Activated CD4-positive, CD25-positive, alpha-beta regulatory T cell treated with anti-CD3 and anti-CD28 coated beads, Interleukin-2, amount 50 U/mL, for 16 hours (primary cell): ENCODE measurements around the gene PLCL1.

ENCODE experiments used
- DNase-seq: peaks from one replicate; pipeline ENCODE4 v3.0.0-alpha.2; 2020; ENCODE audit warnings: low read depth, low spot score

Gene PLCL1

DNA sequence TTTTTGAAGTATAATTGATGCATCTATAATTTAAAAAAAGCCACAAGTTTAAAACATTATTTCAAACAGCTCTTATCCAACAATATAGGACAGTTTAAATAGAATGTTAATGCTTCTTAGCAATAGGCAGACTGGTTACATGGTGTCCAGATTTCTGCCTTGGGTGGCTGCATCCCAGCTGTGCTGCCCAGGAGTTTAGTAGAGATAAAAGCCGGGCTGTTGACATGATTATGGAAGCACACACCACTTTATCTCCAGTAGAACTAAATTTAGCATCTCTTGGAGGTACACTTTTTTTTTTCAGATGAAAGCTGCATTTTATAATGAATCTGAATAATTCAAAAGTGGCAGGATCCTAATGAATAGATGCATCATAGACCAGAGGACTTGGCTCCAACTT is 309.7 kb downstream of the PLCL1 start:
- no peak for DNase-seq

DNA sequence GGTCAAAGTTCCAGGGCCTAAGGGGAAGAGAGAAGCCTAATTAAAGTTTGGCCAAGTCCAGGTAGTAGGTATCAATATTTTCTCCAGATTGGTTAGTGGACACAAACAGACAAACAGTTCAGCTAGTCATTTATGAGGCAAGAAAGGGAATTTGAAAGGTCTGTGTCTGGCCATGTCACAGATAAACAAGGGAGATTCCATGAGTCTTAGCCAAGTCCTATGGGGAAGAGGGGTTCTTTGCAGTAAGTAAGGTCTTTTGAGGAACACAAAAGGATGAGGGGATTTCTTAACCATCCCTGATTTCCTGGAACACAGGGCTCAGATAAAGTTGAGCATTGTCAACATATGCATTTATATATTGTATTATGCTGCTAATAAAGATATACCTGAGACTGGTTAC is 310.8 kb downstream of the PLCL1 start:
- no peak for DNase-seq

DNA sequence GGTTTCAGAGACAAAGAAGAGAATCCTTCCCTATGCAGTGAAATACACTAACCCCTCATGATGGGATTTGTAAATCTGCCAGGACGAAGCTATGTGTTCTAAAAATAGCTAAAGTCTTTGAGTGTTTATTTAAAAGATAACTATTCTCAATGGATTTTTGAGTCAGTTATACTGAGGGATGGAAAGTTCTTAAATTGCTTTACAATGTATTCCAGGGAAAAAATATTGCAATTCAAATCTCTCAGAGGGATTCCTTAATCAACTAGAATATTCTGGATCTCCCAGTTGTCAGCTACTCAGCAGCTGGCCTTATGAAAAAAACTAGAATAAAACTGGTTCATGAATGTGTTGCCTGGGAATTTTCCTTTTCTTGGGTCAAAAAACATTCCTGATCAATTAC is 312.4 kb downstream of the PLCL1 start:
- DNase-seq: no peak

DNA sequence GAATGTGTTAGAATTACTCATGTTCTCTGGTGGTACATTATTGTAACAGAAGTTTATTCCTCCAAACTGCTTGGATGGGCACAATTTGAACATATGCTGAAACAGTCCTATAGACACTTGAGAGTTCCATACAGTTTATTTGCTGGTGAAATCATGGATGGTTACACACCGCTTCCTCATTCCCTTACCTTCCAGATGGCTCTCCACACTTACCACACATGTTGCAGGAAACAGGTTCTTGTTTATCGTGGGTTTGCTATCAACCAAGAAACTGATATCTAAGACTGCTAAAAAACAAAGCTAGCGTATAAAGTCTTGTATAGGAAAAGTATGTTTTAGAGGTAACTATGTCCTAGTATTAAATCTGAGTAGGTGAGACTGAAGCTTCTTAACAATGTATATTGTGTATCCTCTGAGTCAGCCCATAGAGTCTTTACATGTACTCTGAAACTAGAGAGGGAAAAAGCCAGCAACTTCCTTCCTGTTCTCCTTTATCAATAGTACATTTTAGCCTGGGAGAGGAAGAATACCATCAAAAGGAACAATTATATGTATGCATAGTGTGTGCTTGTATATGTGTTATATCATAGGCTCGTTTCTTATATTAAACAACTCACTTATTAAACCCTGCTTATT is 313.1 kb downstream of the PLCL1 start:
- DNase-seq: no peak

DNA sequence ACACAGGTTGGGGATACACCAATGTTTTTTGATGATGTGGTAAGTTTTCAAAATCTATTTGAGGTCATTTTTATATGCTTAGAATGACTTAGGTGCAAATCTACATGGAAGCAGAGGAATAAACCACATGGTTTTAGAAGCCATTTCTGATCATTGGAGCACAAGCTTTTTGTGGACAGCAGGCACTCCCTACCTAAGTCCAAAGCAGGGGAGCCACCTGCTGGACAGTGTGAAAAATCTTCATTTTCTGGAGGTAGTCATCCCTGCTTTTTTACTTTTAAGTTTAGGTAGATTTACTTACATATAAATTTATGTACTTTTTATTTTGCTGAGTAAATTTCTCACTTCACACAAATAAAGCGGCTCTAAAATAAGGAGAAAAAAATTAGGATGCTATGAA is 323.2 kb downstream of the PLCL1 start:
- peak; percentile 19 for DNase-seq

DNA sequence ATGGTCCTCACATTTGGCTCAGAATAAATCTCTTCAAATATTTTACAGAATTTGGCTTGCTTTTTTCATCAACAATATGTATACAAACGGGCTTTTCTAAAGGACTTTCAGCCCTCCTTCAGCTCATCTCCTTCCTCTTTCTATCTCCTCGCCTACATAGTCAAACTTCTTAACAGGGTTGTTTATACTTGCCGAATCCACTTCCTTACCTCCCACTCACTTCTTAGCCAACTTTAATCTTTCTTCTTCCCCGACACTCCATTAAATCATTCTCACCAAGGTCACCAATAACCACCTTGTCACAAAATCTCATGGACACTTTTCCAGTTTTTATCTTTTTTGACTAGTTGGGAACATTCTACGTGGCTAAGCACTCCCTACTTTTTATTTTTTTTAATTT is 325.2 kb downstream of the PLCL1 start:
- DNase-seq: no peak

DNA sequence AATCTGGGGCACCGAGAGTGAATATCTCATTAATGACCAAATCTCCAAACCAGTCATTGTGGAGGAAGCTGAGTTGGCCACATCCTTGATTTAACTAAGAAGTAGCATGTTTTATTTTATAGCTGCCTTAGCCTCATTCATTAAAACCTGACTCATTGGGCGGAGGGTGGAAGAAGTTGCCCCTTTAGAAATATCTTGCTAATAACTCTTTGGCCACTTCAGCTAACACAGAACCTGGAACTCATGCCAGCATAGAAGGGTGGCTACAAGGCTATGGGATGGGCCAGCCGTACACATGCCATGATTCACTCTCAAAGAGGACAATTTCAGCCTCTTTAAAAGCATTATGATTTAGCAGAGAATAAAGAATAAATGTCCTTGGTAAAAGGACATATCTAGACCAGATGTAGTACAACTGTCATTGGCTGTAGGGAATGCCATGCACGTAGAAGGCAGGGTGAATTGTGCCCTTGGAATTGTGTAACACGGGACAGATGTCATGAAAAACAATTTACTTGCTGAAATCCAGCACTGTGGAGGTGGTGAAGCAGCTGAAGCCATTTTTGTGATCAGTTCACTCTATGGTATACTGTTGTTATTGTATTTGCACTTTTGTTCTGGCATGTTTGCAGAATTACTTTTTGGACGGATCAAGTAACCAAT is 330.0 kb downstream of the PLCL1 start:
- DNase-seq: no peak

DNA sequence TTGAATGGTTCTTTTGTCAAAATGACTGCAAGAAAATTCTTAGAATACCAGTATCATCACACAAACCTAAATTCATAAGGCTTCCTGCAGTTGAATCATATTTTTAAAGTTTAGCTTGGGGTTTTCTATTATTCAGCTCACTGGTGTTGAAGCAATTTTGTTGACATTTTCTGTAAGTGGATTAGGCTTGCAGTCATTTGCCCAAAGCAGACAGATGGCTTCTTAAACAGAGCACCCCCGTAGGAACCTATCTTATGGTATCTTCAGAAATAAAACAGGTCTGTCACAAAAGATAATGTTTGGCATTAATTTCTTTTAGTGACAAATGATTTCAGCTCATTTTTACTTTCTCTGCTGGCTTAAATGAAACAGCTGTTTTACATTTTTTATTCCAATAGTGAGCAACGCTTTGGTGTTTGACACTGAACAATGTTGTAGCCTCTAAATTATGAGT is 331.1 kb downstream of the PLCL1 start:
- DNase-seq: no peak

DNA sequence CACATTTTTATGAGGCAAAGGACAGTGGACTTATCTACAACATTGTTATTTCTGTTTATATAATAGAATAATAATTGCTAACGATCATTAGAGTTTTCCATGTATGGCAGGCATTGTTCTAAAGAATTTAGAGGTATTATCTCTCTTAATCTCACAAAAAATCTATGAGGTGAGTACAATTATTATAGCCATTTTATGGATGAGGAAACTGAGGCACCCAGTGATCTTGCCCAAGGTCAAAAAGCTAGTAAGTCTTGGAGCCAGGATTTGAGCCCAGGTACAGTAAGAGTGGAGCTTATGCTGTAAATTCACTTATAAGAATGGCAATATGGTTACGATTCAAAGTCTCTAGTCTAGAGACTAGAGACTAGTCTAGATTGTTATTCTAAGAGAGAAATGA is 331.7 kb downstream of the PLCL1 start:
- no peak for DNase-seq

DNA sequence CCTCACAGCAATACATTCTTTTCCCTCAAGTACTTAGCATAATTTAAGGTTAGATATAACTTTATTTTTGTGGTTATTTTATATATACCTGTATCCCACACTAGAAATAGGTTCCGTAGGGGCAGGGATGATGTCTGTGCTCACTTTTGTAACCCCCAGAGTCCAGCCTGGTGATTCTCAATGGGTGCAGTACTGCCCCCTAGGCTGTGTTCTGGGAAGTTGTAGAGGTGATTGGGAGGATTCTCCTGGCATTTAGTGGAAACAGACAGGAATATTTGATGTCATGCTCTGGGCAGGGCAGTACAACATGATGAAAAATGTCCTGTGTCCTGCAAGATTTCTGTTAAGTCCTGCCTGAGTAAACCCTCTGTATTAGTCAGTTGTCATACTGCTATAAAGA is 333.3 kb downstream of the PLCL1 start:
- no peak for DNase-seq

DNA sequence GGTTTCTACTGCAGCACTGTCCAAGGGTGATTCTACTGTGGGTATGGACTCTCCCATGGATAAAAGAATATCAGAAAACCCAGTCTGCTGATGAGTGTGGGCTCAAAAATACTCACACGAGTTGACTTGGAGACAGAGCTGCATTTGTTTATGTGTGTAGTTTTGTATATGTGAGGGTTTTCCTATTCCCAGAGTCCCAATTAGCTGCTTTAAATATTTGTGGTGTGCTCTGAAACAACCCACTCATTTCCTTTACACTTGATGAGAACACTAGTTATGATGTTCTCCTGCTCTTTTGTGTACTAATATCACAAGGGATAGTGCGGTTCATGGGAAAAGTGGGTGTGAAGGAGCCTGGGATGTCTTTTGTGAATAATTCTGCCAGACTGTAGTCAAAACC is 337.3 kb downstream of the PLCL1 start:
- DNase-seq: no peak

DNA sequence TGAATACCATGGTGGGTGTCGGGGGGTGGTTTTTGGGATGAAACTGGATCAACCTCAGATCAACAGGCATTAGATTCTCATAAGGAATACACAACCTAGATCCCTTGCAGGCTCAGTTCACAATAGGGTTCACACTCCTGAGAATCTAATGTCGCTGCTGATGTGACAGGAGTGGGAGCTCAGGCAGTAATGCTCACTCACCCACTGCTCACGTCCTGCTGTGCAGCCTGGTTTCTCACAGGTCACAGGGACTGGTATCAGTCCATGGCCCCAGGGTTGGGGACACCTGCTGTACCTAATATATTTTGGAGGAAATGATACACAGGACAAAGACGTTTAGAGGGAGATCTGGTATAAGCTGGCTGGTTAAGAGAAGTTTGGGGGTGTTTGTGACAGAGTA is 338.8 kb downstream of the PLCL1 start:
- DNase-seq: no peak

DNA sequence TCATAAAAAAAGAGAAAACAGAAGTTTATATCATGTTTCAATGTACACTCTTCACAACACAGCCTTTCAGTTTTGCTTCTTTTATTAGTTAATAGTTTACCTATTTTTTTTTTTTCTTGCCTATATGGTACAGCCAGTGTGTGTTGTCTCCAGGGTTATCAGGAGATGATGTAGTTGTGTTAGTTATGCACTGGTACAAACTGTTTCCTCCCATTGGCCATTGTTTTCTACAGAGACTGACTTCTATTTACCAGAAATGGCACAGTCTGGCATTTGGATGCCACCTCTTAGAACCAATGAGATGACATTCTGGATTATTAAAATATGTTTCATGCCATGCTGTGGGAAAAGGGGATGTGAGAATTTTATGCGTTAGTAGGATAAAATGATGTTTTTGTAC is 339.4 kb downstream of the PLCL1 start:
- DNase-seq: no peak

DNA sequence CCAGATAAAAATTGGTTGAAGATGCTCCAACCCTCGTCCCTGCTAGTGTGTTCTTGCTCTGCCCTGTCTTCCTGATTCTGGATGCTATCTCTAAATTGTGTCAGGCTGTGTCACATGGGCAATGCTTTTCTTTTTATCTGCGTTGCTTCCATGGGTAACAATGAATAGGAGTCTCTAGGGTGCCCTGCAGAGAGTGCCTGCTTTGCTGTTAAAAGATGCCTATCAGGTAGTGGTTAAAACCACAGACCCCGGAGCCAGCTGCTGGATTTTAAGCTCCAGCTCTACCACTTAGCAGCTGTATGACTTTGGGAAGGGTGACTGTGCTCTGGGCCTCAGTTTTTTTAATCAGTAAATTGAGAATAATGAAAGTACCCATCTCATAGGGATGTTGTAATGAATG is 340.3 kb downstream of the PLCL1 start:
- no peak for DNase-seq

DNA sequence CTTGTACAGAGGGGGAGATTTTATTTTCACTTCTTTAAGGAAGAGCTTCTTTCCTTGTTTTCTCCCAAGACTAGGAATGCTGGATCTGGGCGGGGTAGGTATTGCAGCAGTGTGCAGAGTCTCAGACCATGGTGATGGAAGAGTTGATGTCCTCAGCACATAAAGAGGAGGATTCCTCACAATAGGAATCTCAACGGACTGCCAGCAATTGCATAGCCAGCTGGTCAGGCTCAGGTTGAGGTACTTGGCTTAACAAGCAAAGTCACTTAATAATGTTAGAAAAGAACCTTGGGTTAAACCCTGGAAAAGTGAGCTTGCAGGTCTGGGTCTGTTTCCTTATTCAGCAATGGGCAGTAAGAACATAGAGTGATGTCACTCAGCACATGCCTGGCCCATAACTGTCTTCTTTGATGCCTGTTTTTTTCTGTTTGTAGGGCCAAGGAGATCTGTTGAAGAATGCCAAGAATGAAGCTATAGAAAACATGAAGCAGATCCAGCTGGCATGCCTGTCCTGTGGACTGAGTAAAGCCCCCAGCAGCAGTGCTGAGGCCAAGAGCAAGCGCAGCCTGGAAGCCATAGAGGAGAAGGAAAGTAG is 342.1 kb downstream of the PLCL1 start:
- no peak for DNase-seq

DNA sequence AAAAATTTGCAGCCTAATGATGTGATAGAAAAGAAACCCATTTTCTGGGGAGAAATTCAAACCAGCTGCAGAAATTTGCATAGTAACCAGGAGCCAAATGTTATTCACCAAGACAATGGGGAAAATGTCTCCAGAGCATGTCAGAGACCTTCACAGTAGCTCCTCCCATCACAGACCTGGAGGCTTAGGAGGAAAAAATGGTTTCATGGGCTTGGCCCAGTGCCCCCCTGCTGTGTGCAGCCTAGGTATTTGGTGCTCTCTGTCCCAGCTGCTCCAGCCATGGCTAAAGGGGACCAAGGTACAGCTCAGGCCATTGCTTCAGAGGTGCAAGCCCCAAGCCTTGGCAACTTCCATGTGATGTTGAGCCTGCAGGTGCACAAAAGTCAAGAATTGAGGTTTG is 352.9 kb downstream of the PLCL1 start:
- DNase-seq: no peak

DNA sequence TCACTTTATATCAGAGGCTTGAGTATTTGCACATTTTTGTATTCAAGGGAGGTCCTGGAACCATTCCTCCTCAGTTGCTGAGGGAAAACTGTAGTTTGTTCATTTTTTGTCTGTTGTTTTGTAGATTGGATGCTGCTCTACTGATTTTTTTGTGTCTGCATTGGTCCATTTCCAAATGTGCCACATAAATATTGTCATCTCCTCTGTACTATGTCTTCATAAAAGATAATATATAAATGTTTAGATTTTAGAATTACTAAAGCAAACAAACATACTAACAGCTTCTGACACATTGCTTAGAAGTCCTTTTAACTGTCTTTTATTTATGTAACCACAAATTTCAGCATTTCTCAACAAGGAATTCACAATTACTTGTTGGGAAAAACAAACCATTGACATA is 356.8 kb downstream of the PLCL1 start:
- no peak for DNase-seq

DNA sequence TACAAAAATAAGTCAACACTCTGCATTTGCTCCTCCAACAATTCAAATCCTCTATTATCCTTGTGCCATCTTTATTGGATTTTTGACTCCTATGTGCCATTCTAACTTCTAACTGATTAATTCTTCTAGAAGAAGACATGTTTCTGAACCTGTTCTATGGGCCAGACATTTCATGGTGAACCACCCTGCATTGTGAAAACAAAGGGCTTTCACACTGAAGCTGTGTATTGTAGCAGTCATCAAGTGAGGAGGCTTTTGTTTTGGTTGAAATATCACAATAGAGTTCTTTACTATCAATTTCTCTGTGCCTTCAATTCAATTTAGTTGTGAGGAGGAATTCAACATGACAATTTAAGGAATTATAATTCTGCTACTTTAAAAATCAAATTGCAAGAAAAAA is 357.9 kb downstream of the PLCL1 start:
- no peak for DNase-seq

DNA sequence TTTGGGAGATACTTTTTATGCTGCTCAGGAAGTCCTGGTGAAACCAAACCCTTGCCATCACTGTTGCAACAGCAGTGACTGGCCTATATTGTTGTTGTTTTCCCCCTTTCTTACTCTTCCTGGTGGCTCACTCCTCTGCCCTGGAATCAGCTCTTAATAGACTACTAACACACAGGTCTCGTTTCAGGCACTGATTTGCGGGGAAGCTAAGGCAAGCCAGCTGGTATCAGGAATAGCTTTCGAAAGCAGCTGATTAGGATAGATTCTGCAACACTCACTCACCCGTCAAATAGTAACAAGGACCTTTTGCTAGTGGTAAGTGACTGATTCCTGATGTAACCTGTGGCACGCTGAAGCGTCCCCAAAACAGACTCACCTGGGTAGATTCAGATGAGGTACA is 360.4 kb downstream of the PLCL1 start:
- no peak for DNase-seq

DNA sequence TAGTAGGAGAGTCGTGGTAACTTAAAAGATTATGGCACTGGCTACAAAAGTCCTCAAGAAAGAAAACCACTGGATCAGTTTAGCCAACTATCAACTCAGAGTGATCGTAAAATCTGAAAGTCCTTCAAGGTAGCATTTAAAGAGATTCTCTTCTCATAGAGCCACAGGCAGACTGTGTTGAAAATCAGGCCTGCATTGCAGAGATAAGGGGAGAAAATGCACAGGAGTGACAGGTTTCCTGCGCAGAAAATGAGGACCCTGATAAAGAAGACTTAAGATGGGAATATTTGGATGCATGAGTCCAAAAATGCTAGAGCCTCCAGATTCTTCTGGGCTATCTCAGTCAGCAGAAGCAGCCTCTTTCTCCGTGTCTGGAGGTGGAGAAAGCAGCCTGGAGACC is 360.9 kb downstream of the PLCL1 start:
- DNase-seq: no peak

DNA sequence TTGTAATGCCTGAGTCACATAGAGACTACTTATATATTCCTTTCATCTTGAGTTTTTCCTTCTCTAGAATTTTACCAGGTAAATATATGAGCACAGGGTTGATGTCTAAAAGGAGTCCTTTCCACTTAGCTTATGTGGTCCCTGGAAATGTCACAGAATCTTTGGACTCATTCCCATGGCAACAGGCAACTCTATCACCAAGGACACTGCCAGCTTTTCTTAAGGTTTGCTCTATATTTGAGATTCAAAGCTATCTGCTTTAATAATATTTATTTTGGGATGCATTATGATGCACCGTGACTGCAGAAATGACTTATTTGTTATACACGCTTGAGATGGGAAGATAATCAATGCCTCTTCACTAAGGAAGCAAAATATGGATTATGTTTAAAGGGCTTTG is 363.0 kb downstream of the PLCL1 start:
- no peak for DNase-seq

DNA sequence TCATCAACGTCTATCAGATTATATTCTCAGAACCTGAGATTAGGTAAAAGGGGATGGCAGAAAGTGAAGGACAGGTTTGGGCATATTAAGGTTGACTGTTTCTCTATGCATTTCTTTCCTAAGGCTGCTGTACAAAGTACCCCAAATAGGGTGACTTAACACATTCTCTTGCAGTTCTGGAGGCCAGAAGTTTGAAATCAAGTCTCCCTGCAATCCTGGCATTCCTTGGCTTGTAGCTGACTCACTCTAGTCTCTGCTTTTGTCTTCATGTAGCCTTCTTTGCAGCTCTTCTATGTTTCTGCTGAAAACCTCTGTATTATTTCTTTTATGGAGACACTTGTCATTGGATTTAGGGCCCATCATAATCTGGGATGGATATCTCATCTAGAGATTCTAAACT is 364.3 kb downstream of the PLCL1 start:
- no peak for DNase-seq

DNA sequence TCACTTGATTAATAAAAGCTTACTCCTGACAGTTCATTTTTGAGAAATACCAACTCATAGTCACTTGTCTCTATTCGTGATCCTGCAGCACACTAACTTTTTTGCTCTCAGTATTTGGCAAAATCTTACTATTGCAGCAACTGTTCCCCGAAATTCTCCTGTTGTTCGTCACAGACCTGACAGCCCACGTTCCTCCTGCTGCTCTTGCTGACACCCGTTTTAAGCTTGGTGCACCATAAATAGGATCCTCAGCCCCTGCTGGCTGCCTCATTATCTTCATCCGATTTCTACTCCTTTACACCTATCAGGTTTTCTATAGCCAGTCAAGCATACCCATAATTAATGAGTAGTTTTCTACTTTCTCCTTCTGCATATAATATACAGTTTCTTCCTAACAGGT is 368.8 kb downstream of the PLCL1 start:
- no peak for DNase-seq
